Kidney glomerular epithelial cell (primary cell): Measurements from ENCODE around the gene VCPKMT.

Experiments
- DNase-seq: peaks from one replicate; lab custom pipeline; 2025; lab: John Stamatoyannopoulos, UW

Gene VCPKMT

DNA sequence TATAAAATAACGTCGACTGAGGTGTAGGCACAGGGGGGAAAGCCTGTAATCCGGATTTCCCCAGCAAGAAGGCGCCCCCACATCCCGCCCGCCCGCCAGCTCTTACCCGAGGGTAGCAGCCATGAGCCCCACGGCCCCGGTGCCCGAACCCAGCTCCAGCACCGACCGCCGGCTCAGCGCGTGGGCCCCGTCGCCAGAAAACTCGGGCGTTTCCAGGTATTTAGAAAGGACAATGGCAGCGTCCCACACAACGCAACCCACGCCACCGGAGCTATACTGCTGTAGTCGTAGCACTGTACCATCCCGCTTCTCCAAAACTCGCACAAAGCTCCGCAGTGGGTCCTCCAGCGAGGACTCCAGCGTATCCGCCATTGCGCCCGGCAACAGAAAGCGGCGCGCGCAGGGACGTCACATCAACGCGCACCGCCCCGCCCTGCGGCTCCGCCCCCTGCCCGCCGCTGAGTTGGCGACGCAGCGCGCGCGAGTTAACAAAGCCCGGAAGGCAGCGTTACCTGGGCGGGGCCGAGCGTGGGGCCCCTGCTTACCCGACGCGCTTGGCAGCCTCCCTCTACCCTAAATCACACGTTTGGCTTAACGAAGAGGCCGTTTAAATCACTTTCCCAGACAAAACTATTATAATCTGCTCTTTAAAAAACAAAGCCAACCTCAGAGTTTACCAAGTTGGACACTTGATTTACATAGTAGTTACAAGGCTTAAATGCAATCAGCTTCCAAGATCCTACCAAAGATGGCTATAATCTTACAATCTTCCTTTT is at the start of gene VCPKMT:
Gene VCPKMT (minus strand): TSS at position 392 of the 776 bp plus-strand sequence. CDS start 20 bp downstream, at position 372.
- peak; percentile 69 for DNase-seq

DNA sequence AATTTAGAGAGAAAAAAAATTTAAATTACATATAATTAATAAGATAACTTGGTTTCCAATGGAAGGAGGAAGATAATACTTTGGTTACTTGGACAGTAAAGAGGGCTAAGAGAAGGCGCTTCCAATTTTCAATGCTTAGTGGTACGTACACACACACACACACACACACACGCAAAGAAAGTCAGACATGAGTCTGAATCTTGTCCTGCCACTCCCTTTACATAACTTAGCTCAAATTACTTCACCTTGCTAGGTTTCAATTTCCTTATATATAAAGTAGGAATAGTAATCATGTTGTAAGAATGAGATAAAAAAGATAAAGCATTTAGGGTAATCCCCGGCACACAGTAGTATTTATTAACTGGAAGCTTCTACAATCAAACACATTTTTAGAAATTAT is 39.7 kb upstream of the VCPKMT start:
- DNase-seq: no peak

DNA sequence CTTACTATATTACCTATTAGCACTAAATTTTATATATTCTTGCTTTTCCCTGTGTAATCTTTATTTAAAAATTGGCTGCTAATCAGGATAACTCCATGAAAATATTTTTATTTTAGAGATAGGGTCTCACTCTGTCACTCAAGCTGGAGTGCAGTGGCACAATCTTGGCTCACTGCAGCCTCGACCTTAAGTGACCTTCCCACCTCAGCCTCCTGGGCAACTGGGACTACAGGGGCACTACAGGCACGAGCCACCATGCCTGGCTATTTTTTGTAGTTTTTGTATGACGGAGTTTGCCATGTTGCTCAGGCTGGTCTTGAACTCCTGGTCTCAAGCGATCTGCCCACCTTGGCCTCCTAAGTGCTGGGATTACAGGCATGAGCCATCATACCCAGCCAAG is 32.4 kb upstream of the VCPKMT start:
- no peak for DNase-seq

DNA sequence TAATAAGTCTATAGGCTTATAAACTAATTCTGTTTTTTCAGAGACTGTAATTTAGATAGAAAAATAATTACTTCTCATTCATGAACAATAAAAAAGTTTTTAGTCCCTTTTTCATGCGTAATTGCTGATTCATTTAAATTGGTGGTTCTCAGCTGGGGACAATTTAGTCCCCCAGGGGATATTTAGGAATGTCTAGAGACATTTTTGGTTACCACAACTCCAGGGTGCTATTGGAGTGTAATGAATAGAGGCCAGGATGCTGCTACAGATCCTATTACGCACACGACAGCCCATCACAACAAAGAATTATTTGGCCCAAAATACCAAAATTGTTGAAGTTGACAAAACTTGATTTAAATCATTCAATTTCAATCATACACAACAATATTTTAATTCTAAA is 22.8 kb upstream of the VCPKMT start:
- DNase-seq: no peak

DNA sequence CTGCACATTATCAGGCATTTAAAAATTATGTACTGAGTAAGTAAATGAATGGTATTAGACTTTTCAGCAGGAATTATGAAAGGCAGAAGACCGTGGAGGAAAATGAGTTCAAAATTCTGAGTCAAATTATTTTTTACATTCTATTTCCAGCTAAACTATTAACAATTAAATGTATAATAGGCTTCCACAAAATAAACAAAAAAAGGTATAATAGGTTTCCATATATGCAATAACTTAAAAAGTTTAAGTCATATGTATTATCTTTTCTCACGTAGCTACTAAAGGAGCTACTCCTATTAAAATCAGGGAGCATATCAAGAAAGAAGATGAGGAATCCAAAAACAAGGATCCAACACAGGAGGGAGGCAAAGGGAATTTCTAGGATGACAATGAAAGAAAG is 11.4 kb upstream of the VCPKMT start:
- no peak for DNase-seq

DNA sequence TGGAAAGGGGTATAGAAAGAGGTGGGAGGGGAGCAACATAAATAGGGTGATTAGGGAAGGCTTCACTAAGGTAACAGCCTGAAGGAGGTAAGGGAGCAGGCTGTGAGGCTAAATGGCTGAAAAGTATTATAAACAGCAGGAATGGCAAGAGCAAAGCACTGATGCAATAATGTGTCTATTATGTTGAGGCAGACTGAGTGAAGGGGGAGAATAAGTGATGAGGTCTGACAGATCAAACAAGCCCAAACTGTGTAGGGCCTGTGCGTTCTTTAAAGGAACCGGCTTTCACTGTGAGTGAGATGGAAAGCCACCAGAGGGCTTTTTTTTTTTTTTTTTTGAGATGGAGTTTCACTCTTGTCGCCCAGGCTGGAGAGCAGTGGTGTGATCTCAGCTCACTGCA is 6.7 kb upstream of the VCPKMT start:
- DNase-seq: no peak

DNA sequence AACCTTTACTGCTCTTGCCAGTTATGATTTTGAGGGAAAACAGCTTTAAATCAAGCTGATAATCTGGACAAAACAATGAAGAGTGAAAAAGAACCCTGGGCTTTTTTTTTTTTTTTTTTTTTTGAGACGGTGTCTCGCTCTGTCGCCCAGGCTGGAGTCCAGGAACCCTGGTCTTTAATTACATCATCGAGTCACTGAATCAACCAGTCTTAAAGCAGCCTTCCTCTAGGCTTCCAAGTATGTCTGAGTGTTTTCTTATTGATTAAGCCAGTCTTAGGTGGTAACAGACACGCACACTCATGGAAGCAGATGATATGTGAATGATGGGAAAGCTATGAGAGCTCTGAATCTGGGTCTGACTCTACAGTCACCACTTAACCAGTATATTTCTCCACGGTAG is 5.9 kb upstream of the VCPKMT start:
- DNase-seq: peak; percentile 82

DNA sequence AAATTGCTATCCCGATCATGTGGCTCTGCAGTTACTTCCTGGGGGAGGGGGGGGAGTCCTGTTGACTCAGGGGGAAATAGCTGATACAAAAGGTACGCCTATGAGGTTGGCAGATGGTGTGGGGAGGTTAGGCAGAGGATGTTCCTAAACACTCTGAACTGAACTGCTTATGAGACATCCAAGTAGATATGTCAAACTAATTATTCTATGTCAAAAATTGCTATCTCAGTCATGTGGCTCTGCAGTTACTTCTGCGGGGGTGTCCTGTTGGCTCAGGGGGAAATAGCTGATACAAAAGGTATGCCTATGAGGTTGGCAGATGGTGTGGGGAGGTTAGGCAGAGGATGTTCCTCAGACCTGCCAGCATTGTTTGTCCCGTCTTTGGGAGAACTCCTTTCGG is 5.1 kb upstream of the VCPKMT start:
- DNase-seq: no peak

DNA sequence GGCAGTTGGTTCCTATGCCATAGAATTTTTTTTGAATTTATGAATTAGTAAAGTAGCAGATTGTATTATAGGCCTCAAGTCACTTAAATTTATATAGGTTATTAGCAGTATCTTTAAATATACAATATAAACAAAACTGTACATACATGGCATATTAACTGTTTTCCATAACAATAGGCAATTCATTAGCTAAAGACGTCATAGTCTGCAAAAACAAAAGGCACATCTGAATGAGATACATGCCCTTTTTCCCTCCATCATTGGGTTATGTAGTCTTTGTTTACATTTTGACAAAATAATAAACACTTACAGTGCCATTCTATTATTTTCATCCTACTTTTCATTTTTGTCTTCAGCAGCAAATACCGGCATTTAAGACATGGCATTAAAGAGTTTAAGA is 1.1 kb upstream of the VCPKMT start:
- DNase-seq: no peak

DNA sequence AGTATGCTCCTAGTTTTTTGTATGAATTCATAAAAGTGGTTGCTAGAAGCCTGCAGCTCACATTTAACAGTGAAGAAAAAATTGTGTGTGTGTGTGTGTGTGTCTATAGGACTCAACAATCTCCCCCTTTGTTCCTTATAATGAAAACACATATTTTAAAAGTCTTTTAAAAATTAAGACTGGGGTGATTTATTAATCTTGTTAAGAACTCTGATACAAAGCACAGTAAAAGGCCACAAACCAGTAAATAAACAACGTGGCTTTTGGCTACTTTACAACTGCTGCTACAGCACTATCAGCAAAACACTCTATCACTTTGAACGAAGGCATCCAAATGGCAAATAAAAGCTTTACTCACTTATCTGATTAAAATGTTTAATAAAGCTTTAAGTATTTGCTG is 594 bp upstream of the VCPKMT start:
- no peak for DNase-seq

DNA sequence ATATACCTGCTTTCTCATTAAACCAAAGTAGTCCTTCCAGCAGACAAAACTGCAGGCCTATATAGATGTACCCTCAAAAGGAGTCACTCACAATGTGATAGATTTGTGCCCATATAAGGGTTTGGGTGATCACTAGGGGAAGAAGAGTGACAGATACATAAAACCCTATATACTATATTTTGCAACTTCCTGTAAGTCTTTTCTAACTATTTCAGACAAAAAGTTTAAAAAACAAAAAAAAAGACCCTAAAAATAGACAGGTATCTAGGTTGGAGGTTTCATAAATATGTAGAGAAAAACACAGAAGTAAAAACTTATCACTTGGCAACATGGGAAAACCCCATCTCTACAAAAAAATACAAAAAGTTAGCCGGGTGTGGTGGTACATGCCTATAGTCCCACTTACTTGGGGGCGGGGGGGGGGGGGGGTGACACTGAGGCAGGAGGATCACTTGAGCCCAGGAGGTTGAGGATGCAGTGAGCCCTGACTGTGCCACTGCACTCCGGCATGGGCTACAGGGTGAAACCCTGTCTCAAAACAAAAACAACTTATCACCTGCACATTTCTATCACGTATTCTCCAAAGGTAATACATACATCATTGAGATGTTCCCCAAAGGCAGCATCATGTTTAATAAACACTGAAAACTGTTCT is 2.9 kb downstream of the VCPKMT start:
- no peak for DNase-seq

DNA sequence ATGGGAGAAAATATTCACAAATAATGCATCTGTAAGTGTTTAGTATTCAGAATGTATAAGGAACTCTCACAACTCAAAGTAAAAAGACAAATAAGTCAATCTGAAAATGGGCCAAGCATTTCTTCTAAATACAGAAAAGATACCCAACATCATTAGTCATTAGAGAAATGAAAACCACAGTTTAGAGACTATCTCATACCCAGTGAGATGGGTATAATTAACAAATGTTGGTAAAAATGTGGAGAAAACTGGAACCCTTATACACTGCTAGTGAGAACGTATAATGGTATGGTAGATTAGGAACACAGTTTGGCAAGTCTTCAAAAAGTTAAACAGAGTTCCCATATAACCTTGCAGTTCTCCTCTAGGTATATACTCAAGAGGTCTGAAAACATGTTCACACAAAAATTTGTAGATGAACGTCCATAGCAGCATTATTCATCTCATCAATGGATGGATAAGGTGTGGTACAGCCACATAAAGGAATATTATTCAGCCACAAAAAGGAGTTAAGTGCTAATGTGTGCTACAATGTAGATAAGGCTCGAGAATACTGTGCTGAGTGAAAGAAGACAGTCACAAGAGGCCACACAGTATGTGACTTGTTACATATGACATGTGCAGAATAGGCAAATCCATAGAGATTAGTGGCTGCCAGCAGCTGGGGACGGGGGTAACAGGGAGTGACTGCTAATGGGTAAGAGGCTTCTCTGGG is 5.9 kb downstream of the VCPKMT start:
- DNase-seq: no peak

DNA sequence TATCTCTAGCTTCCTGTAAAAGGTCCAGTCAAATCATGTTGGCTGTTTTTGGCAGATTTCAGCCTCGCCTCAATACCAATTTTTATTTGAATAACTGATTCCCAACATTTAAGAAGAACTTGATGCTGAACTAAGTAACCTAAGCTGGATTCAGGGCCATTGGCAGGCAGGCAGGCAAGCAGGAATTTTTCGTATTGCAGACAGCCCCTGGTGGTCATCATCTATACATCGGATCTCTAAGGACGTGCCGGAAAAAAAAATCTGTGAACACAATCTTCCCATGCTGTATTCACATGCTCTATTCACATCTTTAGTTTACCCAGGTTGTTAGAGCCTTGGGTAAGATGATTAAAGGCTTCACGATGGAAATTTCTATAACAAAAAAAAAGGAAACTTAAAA is 7.0 kb downstream of the VCPKMT start:
- no peak for DNase-seq

DNA sequence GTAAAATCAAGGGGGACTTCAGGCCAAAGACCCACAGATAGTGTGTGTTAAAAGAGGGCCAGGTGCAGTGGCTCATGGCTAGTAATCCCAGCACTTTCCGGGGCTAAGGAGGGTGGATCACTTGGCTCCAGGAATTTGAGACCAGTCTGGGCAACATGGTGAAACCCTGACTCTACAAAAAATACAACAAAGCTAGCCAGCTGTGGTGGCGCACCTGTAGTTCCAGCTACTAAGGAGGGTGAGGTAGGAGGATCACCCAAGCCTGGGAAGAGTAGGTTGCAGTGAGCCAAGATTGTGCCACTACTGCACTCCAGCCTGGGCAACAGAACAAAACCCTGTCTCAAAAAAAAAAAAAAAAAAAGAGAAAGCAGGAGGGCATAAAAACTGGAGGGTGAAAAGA is 8.5 kb downstream of the VCPKMT start:
- DNase-seq: no peak

DNA sequence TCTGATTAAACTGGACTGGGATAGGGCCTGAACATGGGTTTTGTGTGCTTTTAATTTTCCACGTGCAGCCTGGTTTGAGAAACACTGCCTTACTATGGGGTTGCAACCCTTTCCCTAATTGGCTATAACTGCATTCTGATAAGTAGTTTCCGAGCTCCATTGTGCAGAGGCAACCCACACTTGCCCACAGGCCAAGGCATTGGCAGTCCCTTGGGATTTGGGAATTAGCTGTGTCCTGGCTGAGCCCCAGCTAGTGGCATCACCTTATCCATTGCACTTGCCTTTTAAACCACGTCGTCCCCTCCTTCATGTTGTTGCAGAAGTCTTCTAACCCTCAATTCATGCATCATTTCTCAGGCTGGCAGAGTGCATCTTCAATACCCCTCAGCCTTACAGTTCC is 10.2 kb downstream of the VCPKMT start:
- no peak for DNase-seq

DNA sequence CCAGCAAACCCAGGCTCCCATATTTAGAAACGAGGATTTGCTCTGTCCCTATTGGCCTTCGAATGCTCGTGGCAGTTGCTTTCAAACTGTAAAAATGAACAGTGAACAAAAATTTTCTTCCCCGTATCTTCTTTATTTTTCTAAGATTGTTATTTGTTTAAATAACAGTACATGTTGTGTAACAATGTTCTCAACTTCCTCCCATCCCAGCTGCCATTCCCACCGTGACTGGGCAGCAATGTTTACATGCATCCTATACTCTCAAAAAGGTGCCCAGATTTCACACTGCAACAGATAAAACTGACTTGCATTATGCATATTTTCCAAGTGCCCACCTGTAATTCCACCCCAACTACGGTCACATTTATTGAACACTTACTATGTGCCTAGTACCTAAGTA is 12.8 kb downstream of the VCPKMT start:
- no peak for DNase-seq

DNA sequence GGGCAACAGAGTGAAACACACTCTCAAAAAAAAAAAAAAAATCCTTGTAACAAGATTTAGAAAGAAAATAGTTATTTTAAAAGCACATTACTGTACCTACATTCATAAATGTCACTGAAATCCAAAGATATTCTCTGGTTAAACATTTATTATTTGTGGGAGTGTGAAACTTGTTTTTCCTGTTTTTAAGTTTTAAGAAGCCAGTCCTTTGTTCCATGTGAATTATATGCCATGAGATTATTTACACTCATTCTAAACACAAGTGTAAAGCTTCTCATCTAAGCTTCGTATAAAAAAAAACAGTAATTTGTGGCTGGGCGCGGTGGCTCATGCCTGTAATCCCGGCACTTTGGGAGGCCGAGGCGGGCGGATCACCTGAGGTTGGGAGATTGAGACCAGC is 15.0 kb downstream of the VCPKMT start:
- DNase-seq: no peak

DNA sequence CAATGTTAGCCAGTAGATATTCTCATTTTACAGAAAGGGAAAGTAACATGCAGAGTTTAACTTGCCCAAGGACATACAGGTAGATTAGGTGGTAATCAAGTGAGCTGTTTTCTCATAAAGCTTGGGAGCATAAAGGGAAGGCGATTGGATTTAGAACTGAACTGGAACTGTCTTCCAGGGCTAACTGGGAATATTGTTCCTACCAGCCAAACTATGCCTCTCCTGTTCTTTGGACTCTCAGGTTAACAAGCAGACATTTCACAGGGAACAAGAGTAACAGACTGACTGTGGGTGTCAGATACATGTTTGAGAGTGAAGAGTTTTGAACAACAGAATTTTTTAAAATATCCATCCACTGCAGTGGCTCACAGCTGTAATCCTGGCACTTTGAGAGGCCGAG is 15.6 kb downstream of the VCPKMT start:
- DNase-seq: no peak

DNA sequence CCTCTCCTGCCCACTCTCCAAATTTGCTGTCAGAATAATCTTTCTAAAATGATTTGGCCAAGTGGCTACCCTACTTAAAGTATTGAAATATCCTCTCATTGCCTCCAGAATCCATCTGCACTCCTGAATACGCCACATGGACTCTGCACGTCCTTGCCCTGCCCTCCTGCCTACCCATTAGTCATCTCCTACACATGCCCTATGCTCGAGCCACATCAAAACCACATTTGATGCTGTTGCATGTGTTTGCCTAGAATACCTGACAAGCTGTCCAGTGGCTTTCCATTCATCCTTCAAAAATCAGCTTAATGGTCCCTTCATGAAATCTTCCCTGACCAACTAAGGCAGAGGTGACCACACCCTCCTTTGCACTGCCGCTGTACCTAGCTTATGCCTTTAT is 17.0 kb downstream of the VCPKMT start:
- DNase-seq: no peak

DNA sequence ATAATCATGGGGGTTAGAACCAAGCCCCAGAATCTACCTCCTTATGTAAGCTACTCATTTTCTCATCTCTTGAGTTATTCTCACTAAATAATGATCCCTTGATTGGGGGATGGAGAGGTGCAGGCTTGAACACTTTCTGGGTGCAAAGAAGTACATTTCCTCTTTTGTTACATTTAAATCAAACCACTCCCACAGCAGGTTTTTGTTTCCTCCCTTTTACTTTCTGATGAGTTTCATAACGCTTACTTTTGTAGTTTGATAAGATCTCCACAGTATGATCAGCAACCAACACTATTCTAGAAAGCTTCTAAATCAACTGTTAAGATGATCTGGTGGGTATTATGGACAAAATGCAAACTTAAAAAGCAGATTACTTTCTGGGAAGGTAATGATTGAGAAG is 20.5 kb downstream of the VCPKMT start:
- DNase-seq: no peak

DNA sequence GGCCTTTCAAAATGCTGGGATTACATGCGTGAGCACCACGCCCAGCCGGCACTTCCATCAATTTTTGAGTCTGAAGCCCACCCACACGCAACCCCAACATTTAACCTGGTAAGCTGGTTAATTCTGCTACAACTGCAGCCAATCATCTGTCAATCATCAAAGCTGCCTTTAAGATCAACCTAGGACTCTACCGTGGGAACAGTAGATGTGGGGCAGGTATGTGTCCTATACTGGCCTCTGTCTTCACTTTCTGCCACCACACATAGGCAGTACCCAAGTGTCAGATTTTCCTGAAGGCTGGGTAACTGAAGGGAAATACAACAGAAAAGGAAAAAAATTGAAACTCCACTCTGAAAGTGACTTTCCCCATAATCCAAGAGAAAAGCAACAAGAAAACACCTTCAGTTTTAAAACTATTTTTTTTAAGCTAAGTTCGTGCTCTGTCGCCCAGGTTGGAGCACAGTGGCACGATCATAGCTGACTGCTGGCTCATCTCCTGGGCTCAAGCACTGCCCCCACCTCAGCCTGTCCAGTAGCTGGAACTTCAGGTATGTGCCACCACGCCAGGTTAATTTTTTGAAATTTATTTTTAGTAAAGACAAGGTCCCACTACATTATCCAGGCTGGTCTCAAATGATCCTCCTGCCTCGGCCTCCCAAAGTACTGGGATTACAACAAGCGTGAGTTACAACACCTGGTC is 22.2 kb downstream of the VCPKMT start:
- DNase-seq: no peak

DNA sequence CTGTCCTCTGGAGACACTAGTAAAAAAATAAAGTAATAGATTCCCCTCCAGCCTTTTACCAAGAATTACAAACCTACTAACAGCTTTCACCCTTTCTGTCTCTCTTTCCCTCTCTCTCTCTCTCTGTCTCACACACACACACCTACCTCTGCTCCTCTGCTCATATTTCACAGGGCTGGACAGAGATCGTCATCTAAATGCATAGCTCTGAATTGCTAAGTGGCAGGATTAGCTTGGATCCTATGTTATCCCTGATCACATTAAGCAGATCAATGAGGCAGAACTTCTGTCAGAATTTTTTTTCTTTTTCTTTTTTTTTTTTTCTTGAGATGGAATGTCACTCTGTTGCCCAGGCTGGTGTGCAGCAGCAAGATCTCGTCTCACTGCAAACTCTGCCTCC is 22.9 kb downstream of the VCPKMT start:
- DNase-seq: no peak
